GM19324 (cell line): ENCODE measurements around the gene FAM168B.

ENCODE experiments used
- ATAC-seq: cut with Tn5 transposase; IDR thresholded peaks from one replicate; pipeline ENCODE4 v1.9.1; 2021; ENCODE audit warnings: mild to moderate bottlenecking, moderate library complexity; ENCODE audit not compliant: unreplicated experiment, low FRiP score

FAM168B gene

DNA sequence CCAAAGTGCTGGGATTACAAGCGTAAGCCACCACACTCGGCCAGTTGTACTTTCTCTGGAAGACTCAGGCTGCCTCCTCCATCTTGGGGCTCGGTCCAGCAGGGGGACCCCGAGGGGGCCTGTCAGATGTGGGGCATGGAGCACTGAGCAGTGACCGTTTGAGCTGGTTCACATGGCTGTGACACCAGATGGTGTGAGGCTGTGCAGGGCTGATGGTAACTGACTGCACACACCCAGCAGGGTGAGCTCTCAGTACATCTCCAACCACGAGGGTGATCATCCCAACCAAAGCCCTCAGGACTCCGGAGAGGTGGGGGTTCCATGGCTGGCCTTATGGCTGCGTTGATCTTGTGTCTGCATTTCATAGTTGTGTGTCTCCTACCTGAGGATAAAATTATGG lies 63.4 kb downstream of the FAM168B start:
- no peak for ATAC-seq

DNA sequence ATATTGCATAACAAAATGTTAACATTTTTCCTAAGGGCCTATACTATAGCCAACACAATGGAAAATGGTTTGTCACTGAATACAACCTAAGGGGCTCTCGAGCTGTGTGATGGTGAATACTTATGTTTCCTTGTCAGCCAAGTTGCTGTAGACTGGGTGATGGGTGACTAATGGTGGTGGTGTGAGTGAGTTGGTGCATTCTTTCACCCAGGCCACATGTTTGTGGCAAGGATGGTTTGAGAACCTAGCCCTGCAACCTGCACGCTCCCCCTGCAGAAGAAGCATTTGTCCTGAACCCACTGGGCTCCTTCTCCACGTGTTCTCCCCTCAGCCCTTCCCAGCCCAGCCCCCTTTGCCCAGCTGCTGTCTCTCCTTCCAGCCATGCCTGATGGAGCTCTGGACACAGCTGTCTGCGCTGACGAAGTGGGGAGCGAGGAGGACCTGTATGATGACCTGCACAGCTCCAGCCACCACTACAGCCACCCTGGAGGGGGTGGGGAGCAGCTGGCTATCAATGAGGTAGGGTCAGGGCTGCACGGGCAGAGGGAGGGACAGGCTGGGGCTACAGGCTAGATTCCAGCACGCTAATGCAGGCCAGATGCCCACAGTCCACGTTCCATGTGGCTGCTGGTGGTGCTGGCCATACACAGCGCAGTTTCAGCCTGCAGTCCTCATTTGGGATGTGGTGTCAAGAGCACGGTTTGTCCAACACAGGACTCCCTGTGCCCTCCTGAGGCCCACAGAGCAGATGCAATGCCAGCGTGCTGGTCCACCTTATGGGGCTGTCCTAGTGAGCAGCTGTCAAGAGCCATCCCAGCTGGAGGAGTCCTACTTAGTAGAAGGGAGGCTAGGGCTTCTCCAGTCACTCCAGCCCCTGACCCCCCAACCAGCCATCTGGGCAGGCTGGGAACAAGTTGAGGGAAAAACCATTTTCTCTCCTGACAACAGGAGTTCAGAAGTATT lies 65.4 kb downstream of the FAM168B start:
- ATAC-seq = no peak

GRCh38 chr2:131026919-131027318 lies 66.3 kb downstream of the FAM168B start:
- no peak for ATAC-seq

DNA sequence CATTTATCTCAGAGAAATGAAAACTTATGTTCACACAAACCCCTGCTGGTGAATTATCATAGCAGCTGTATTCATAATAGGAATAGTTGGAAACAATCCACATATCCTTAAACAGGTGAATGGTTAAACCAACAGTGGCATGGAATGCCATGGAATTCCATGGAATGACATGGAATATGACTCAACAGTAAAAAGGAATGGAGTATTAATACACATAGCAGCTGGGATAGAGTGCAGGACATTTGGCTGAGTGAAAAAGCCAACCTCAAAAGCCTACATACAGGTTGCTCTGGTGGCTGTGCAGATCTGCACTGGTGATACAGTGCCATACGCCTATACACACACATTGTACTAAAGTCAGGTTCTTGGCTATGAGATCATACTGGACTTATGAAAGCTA lies 69.5 kb downstream of the FAM168B start:
- ATAC-seq = no peak

DNA sequence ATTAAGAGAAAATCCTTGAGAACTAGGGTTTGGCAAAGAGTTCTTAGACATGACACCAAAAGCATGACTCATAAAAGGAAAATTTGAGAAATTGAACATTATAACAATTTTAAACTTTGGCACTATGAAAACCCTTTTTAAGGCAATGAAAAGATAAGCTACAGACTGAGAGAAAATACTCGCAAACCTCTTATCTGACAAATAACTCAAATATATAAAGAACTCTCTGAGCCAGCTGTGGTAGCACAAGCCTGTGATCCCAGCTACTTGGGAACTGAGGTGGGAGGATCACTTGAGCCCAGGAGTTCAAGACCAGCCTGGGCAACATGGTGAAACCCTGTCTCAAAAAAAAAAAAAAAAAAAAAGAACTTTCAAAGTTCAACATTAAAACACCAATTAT lies 70.5 kb downstream of the FAM168B start:
- no peak for ATAC-seq

- ATAC-seq = no peak
Measured at GRCh38 chr2:131016826-131017741, 76.2 kb downstream of the FAM168B start.

GRCh38 chr2:131015764-131016163 lies 77.5 kb downstream of the FAM168B start:
- no peak for ATAC-seq

- no peak for ATAC-seq
Measured at GRCh38 chr2:131014141-131014540, 79.1 kb downstream of the FAM168B start.

GRCh38 chr2:131011486-131011885 lies 81.8 kb downstream of the FAM168B start:
- ATAC-seq = no peak

DNA sequence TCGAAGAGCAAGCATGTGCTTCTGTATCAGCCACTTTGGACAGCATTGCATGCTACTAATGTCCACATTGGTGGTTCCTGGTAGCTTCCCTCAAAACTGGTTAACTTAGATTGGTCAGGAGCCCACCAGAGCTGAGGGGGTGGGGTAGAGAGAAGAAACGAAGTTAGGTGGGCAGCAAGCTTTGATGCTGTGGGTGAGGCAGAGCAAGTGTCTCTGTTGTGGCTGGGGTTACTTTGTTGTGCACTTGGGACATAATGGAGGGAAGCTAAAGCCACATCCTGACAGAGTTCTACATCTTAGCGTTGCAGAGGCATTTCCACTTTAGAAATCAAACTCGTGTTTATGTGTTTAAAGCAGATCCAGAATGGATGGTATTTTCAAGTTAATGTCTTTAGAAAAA lies 82.7 kb downstream of the FAM168B start:
- ATAC-seq = no peak

DNA sequence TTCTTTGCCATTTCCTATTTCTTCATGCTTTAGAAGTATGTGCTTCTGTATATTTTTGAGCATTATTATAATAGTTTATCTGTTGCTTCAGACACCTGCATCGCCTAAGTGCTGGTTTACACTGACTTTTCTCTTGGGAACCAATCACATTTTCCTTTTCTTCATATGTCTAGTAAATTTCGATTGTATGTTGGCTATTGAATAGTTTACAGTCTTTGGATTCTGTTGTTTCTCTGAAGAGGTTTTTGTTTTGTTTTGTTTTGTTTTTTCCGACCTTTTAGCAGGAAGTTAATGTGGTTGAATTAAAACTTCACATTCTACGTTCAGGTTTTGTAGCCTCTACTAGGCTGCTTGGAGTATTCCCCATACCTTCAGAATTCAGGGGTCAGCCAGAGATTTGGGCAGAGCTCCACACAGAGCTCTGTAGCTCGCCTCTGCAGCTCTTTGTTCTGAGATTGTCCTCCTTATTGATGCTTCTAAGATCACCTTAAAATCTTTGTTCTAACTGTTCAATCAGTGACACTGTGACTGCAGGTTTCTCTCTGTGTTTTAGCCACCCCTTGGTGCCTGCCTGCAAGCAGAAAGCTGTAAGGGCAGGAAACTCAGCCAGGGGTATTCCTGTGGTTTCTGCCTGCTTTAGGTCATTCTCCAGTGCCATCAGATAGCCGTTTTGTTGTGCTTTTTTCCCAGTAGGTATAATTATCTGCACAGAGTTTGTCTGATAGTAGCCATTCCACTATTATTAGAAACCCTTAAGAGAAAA lies 83.4 kb downstream of the FAM168B start:
- no peak for ATAC-seq

DNA sequence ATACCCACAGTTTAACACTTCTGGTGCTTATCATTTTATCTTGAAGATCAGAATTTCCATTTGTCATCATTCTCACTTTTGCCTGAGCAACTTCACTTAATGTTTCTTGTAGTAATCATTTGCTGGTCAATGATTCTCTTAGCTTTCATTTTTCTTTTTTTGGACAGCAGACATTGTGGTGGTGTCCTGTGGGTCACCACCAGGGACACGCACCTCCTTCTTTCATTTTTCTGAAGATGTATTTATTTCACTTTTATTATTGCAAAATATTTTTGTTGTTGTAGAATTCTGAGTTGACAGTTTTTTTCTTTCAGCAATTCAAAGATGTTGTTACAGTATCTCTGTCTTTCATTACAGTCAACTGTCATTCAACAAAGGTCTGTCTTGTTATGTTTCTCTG lies 84.3 kb downstream of the FAM168B start:
- ATAC-seq = no peak

GRCh38 chr2:131006561-131006960 lies 86.7 kb downstream of the FAM168B start:
- ATAC-seq = no peak

GRCh38 chr2:131005216-131005935 lies 87.9 kb downstream of the FAM168B start:
- no peak for ATAC-seq

GRCh38 chr2:131004446-131005209 lies 88.6 kb downstream of the FAM168B start:
- ATAC-seq = no peak

DNA sequence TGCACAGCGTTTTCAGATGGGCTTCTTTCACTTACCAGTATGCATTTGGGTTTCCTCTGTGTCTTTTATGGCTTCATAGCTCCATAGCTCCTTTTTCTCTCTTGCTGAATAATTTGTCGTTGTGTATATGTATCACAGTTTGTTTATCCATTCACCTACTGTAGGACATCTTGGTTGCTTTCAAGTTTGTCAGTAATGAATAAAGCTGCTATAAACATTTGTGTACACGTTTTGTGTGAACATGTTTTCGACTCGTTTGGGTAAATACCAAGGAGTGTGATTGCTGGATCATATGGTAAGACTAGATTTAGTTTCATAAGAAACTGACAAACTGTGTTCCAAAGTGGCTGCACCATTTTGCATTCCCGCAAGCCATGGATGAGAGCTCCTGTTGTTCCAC lies 94.7 kb downstream of the FAM168B start:
- no peak for ATAC-seq
